HL-60 (cell line): ENCODE measurements around the gene UGT1A7.
"Not testable (repeated sequence)": the region's sequence is repeated elsewhere in the genome, so short reads cannot be mapped to it uniquely, and the experiment has no call there.

Experiments
- DNase-seq, 2 experiments: peaks; one replicate each; pipeline ENCODE4 v3.0.0-alpha.2; 2010 to 2020; ENCODE audit warnings: low read depth in 1 of 2, low spot score in 1 of 2
- H3K27ac ChIP-seq: fragments of 250-450 bp; sonication (Bioruptor Pico); replicated peaks from 2 replicates; pipeline ENCODE4 v1.5.1; 2020; ENCODE audit warnings: mild to moderate bottlenecking, moderate library complexity
- H3K27me3 ChIP-seq: fragments of 250-450 bp; sonication (Bioruptor Pico); 2 replicates; pipeline ENCODE4 v1.5.1; 2021; ENCODE audit warnings: mild to moderate bottlenecking, moderate library complexity; ENCODE audit not compliant: insufficient read depth, poor library complexity, severe bottlenecking
- H3K4me3 ChIP-seq: replicated peaks from 2 replicates; pipeline ENCODE4 v1.5.1; 2011; ENCODE audit warnings: mild to moderate bottlenecking, control low read depth, low read length; ENCODE audit not compliant: insufficient read depth
- GABPA ChIP-seq: IDR thresholded peaks from 2 replicates; pipeline ENCODE4 v1.6.1; 2012; ENCODE audit warnings: low read depth
- POLR2AphosphoS5 ChIP-seq: IDR thresholded peaks from 2 replicates; pipeline ENCODE4 v1.6.1; 2012; ENCODE audit warnings: low read depth
- SPI1 ChIP-seq: IDR thresholded peaks from 2 replicates; pipeline ENCODE4 v1.6.1; 2012; ENCODE audit warnings: low read depth, mild to moderate bottlenecking, borderline replicate concordance
- TF ChIP-seq, protein P1 (sequence below): IDR thresholded peaks from one replicate; pipeline ENCODE4 v1.5.1; 2011; ENCODE audit warnings: low read length, control low read depth, inconsistent platforms; ENCODE audit not compliant: insufficient read depth
- TF ChIP-seq, protein P2 (sequence below): IDR thresholded peaks from 2 replicates; pipeline ENCODE4 v1.6.1; 2012; ENCODE audit warnings: low read depth; ENCODE audit not compliant: insufficient replicate concordance

The UGT1A7 gene

DNA sequence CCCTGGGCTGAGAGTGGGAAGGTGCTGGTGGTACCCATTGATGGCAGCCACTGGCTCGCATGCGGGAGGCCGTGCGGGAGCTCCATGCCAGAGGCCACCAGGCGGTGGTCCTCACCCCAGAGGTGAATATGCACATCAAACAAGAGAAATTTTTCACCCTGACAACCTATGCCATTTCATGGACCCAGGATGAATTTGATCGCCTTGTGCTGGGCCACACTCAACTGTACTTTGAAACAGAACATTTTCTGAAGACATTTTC is 65.5 kb downstream of the UGT1A7 start:
- no peak for TF ChIP-seq SPI1
- TF ChIP-seq, protein P1, sequence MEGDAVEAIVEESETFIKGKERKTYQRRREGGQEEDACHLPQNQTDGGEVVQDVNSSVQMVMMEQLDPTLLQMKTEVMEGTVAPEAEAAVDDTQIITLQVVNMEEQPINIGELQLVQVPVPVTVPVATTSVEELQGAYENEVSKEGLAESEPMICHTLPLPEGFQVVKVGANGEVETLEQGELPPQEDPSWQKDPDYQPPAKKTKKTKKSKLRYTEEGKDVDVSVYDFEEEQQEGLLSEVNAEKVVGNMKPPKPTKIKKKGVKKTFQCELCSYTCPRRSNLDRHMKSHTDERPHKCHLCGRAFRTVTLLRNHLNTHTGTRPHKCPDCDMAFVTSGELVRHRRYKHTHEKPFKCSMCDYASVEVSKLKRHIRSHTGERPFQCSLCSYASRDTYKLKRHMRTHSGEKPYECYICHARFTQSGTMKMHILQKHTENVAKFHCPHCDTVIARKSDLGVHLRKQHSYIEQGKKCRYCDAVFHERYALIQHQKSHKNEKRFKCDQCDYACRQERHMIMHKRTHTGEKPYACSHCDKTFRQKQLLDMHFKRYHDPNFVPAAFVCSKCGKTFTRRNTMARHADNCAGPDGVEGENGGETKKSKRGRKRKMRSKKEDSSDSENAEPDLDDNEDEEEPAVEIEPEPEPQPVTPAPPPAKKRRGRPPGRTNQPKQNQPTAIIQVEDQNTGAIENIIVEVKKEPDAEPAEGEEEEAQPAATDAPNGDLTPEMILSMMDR: no peak
- TF ChIP-seq GABPA: no peak
- TF ChIP-seq, protein P2, sequence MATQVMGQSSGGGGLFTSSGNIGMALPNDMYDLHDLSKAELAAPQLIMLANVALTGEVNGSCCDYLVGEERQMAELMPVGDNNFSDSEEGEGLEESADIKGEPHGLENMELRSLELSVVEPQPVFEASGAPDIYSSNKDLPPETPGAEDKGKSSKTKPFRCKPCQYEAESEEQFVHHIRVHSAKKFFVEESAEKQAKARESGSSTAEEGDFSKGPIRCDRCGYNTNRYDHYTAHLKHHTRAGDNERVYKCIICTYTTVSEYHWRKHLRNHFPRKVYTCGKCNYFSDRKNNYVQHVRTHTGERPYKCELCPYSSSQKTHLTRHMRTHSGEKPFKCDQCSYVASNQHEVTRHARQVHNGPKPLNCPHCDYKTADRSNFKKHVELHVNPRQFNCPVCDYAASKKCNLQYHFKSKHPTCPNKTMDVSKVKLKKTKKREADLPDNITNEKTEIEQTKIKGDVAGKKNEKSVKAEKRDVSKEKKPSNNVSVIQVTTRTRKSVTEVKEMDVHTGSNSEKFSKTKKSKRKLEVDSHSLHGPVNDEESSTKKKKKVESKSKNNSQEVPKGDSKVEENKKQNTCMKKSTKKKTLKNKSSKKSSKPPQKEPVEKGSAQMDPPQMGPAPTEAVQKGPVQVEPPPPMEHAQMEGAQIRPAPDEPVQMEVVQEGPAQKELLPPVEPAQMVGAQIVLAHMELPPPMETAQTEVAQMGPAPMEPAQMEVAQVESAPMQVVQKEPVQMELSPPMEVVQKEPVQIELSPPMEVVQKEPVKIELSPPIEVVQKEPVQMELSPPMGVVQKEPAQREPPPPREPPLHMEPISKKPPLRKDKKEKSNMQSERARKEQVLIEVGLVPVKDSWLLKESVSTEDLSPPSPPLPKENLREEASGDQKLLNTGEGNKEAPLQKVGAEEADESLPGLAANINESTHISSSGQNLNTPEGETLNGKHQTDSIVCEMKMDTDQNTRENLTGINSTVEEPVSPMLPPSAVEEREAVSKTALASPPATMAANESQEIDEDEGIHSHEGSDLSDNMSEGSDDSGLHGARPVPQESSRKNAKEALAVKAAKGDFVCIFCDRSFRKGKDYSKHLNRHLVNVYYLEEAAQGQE: no peak
- no peak for TF ChIP-seq POLR2AphosphoS5
- H3K27ac ChIP-seq: no peak overlapping the region
- H3K4me3 ChIP-seq: no peak overlapping the region
- H3K27me3 ChIP-seq: no peaks in the 10 kb centered on the region
- no peak for DNase-seq

DNA sequence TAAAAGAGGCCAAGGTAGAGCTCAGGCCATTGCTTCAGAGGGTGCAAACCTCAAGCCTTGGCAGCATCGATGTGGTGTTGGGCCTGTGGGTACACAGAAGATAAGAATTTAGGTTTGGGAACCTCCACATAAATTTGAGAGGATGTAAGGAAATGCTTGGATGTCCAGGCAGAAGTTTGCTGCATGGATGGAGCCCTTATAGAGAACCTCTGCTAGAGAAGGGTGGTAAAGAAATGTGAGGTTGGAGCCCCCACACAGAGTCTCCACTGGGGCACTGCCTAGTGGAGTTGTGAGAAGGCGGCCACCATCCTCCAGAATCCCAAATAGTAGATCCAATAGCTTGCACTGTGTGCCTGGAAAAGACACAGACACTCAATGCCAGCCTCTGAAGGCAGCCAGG is 69.0 kb downstream of the UGT1A7 start:
- not testable (repeated sequence) for H3K4me3 ChIP-seq, DNase-seq, H3K27me3 ChIP-seq, H3K27ac ChIP-seq

- H3K27ac ChIP-seq, DNase-seq, H3K4me3 ChIP-seq, H3K27me3 ChIP-seq: not testable (repeated sequence)
Observed at GRCh38 chr2:233751212-233752009, 69.7 kb downstream of the UGT1A7 start.

DNA sequence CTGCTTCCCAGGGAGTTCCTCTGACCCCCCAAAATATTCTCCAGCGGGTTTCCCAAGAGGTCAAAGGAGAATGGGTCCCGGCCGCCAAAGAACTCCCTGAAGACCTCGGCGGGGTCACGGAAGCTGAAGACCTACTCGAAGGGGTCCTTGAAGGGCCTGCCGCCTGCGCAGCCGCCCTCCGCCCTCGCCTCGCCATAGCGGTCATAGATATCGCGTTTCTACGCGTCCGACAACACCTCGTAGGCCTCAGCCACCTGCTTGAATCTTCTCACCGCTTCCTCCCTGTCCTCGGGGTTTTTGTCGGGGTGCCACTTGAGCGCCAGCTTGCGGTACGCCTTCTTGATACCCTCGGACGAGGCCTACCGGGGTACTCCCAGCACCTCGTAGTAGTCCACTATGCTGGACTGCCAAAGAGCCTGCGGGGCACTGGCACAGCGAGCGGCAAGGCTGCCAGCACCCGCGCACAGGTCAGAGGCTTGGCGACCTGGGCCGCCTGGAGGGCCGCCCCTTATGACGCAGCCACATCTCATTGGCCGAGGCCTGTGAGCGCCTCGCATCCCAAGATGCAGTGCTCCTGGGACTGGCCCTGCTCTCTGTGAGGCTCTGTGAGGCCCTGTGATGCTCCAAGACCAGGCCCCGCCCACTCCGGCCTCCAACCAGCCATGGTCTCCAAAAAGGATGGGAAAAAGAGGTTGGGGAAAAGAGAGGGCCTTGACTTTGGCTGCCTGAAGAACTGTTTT is 73.3 kb downstream of the UGT1A7 start:
- Histone ChIP-seq H3K27ac (no peak overlapping the region), H3K27me3 (no peaks in the 10 kb centered on the region), H3K4me3 (no peak overlapping the region)
- TF ChIP-seq SPI1 (no peak), GABPA (no peak), POLR2AphosphoS5 (no peak)
- TF ChIP-seq, protein P1: no peak
- TF ChIP-seq, protein P2: no peak
- DNase-seq: no peak
